ENCODE measurements around the gene TGM4.

The TGM4 gene

GRCh38 chr3:44875596-44875995 is 1.2 kb downstream of the TGM4 start:
- no peak overlapping the region for H3K27ac ChIP-seq
- DNase-seq (ENCODE audit: low read depth, low spot score): no peak

- no peak for DNase-seq (ENCODE audit: low read depth, low spot score)
- H3K27ac ChIP-seq: no peak overlapping the region
These were observed 2.9 kb downstream of the TGM4 start for GRCh38 chr3:44877333-44877732.

- DNase-seq (ENCODE audit: low read depth, low spot score): no peak
- H3K27ac ChIP-seq: no peak overlapping the region
These were observed 5.9 kb downstream of the TGM4 start for GRCh38 chr3:44880284-44880683.

GRCh38 chr3:44883213-44883955 is 9.0 kb downstream of the TGM4 start:
- peak overlapping the region; percentile 95 for H3K27ac ChIP-seq
- peak; percentile 65 for DNase-seq (ENCODE audit: low read depth, low spot score)

GRCh38 chr3:44883999-44884431 is 9.6 kb downstream of the TGM4 start:
- DNase-seq (ENCODE audit: low read depth, low spot score): peak; percentile 90

GRCh38 chr3:44885618-44886017 is 11.2 kb downstream of the TGM4 start:
- peak overlapping the region; percentile 95 for H3K27ac ChIP-seq
- DNase-seq (ENCODE audit: low read depth, low spot score): peak; percentile 85

More at GRCh38 chr3:44883999-44884431, 9.6 kb downstream of the TGM4 start:
- peak overlapping the region; percentile 95 for H3K27ac ChIP-seq

- H3K27ac ChIP-seq: peak overlapping the region; percentile 95
- peak; percentile 97 for DNase-seq (ENCODE audit: low read depth, low spot score)
These were observed 12.2 kb downstream of the TGM4 start for GRCh38 chr3:44886561-44886960.

GRCh38 chr3:44887101-44887500 is 12.7 kb downstream of the TGM4 start:
- no peak for DNase-seq (ENCODE audit: low read depth, low spot score)
- H3K27ac ChIP-seq: peak overlapping the region; percentile 95

GRCh38 chr3:44890258-44890657 is 15.8 kb downstream of the TGM4 start:
- H3K27ac ChIP-seq: no peak overlapping the region
- no peak for DNase-seq (ENCODE audit: low read depth, low spot score)

- no peak overlapping the region for H3K27ac ChIP-seq
- no peak for DNase-seq (ENCODE audit: low read depth, low spot score)
These were observed 16.4 kb downstream of the TGM4 start for GRCh38 chr3:44890852-44891251.

GRCh38 chr3:44892689-44893088 is 18.3 kb downstream of the TGM4 start:
- no peak for DNase-seq (ENCODE audit: low read depth, low spot score)
- H3K27ac ChIP-seq: peak overlapping the region; percentile 63

GRCh38 chr3:44893097-44893496 is 18.7 kb downstream of the TGM4 start:
- peak overlapping the region; percentile 63 for H3K27ac ChIP-seq
- DNase-seq (ENCODE audit: low read depth, low spot score): peak; percentile 50

GRCh38 chr3:44894485-44894884 is 20.1 kb downstream of the TGM4 start:
- no peak for DNase-seq (ENCODE audit: low read depth, low spot score)

GRCh38 chr3:44896440-44896839 is 22.0 kb downstream of the TGM4 start:
- no peak for DNase-seq (ENCODE audit: low read depth, low spot score)
- no peak overlapping the region for H3K27ac ChIP-seq

More at GRCh38 chr3:44894485-44894884, 20.1 kb downstream of the TGM4 start:
- H3K27ac ChIP-seq: no peak overlapping the region

GRCh38 chr3:44899683-44900367 is 25.4 kb downstream of the TGM4 start:
- H3K27ac ChIP-seq: no peak overlapping the region
- DNase-seq (ENCODE audit: low read depth, low spot score): no peak

- DNase-seq (ENCODE audit: low read depth, low spot score): no peak
- H3K27ac ChIP-seq: no peak overlapping the region
These were observed 28.2 kb downstream of the TGM4 start for GRCh38 chr3:44902628-44903027.

- H3K27ac ChIP-seq: no peak overlapping the region
- DNase-seq (ENCODE audit: low read depth, low spot score): no peak
These were observed 28.9 kb downstream of the TGM4 start for GRCh38 chr3:44903314-44903713.

GRCh38 chr3:44903751-44904150 is 29.3 kb downstream of the TGM4 start:
- H3K27ac ChIP-seq: no peak overlapping the region
- no peak for DNase-seq (ENCODE audit: low read depth, low spot score)

- no peak for DNase-seq (ENCODE audit: low read depth, low spot score)
- H3K27ac ChIP-seq: no peak overlapping the region
These were observed 31.2 kb downstream of the TGM4 start for GRCh38 chr3:44905446-44906157.

- no peak overlapping the region for H3K27ac ChIP-seq
- DNase-seq (ENCODE audit: low read depth, low spot score): peak; percentile 46
These were observed 32.6 kb downstream of the TGM4 start for GRCh38 chr3:44906997-44907396.

GRCh38 chr3:44907612-44908011 is 33.2 kb downstream of the TGM4 start:
- no peak overlapping the region for H3K27ac ChIP-seq
- DNase-seq (ENCODE audit: low read depth, low spot score): no peak

All from epithelial cell of prostate (primary cell).